ENCODE results near the gene DTNBP1.
"Not testable (repeated sequence)": the region's sequence is repeated elsewhere in the genome, so short reads cannot be mapped to it uniquely, and the experiment has no call there.

The DTNBP1 gene

DNA sequence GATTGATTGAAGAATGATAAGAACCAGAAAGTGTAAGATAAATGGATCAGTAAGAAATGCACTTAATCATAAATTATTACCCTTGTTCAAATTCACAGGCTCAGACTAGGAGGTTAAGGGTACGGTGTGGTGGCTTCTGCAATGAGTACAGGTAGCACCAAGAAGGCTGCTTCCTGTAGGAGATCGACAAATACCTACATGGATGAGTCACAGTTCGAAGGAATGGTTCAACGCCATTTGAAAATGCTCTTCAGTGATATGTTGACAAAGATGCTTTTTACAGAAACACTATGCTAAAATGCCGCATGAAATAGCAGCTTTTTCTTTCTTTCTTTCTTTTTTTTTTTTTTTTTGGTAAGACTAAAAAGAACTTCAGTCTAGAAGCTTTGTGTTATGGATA, 116.2 kb downstream of the DTNBP1 start:
- TF ChIP-seq, protein P1, sequence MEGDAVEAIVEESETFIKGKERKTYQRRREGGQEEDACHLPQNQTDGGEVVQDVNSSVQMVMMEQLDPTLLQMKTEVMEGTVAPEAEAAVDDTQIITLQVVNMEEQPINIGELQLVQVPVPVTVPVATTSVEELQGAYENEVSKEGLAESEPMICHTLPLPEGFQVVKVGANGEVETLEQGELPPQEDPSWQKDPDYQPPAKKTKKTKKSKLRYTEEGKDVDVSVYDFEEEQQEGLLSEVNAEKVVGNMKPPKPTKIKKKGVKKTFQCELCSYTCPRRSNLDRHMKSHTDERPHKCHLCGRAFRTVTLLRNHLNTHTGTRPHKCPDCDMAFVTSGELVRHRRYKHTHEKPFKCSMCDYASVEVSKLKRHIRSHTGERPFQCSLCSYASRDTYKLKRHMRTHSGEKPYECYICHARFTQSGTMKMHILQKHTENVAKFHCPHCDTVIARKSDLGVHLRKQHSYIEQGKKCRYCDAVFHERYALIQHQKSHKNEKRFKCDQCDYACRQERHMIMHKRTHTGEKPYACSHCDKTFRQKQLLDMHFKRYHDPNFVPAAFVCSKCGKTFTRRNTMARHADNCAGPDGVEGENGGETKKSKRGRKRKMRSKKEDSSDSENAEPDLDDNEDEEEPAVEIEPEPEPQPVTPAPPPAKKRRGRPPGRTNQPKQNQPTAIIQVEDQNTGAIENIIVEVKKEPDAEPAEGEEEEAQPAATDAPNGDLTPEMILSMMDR (IDR thresholded peaks at IDR 0.05) = no peak
- Histone ChIP-seq H3K9me3 (ENCODE audit: control insufficient read depth, low read length) (no peaks in the 10 kb centered on the region), H3K4me3 (ENCODE audit: low read depth, low read length) (no peak overlapping the region), H3K79me2 (peaks cover 18% of the 10 kb centered on the region), H2AFZ (no peak overlapping the region), H3K27ac (no peak overlapping the region), H3K27me3 (ENCODE audit: control insufficient read depth, insufficient read depth, low read length) (no peaks in the 10 kb centered on the region), H3K4me1 (peaks cover 12% of the 10 kb centered on the region), H3K4me2 (ENCODE audit: low read length) (no peak overlapping the region), H3K9ac (no peak overlapping the region), H3K36me3 (ENCODE audit: control insufficient read depth, insufficient read depth, low read length) (no peaks in the 10 kb centered on the region)

- Histone ChIP-seq H3K4me1 (no peaks in the 10 kb centered on the region), H3K79me2 (peaks cover 15% of the 10 kb centered on the region), H3K27me3 (ENCODE audit: control insufficient read depth, insufficient read depth, low read length) (no peaks in the 10 kb centered on the region), H3K4me3 (ENCODE audit: low read depth, low read length) (no peak overlapping the region), H3K27ac (no peak overlapping the region), H3K9me3 (ENCODE audit: control insufficient read depth, low read length) (no peaks in the 10 kb centered on the region), H3K9ac (no peak overlapping the region), H3K36me3 (ENCODE audit: control insufficient read depth, insufficient read depth, low read length) (no peaks in the 10 kb centered on the region), H2AFZ (no peak overlapping the region), H3K4me2 (ENCODE audit: low read length) (no peak overlapping the region)
- TF ChIP-seq, protein P1 (IDR thresholded peaks at IDR 0.05) = no peak
Measured at GRCh38 chr6:15544321-15544900, 118.4 kb downstream of the DTNBP1 start.

- H3K4me2 ChIP-seq (ENCODE audit: low read length); H3K9ac ChIP-seq; H3K9me3 ChIP-seq (ENCODE audit: control insufficient read depth, low read length); H3K4me3 ChIP-seq (ENCODE audit: low read depth, low read length); H3K4me1 ChIP-seq; H3K36me3 ChIP-seq (ENCODE audit: control insufficient read depth, insufficient read depth, low read length); H3K27me3 ChIP-seq (ENCODE audit: control insufficient read depth, insufficient read depth, low read length); H2AFZ ChIP-seq; H3K27ac ChIP-seq: not testable (repeated sequence)
- peaks cover 14% of the 10 kb centered on the region for H3K79me2 ChIP-seq
Measured at GRCh38 chr6:15543332-15543917, 119.4 kb downstream of the DTNBP1 start.

GRCh38 chr6:15539722-15540270, 123.0 kb downstream of the DTNBP1 start:
- H3K9ac ChIP-seq = no peak overlapping the region
- no peaks in the 10 kb centered on the region for H3K27me3 ChIP-seq (ENCODE audit: control insufficient read depth, insufficient read depth, low read length)
- H3K27ac ChIP-seq = no peak overlapping the region
- no peak overlapping the region for H2AFZ ChIP-seq
- H3K4me3 ChIP-seq (ENCODE audit: low read depth, low read length) = no peak overlapping the region
- H3K9me3 ChIP-seq (ENCODE audit: control insufficient read depth, low read length) = no peaks in the 10 kb centered on the region
- no peak overlapping the region for H3K4me2 ChIP-seq (ENCODE audit: low read length)
- H3K4me1 ChIP-seq = no peaks in the 10 kb centered on the region
- H3K36me3 ChIP-seq (ENCODE audit: control insufficient read depth, insufficient read depth, low read length) = no peaks in the 10 kb centered on the region
- TF ChIP-seq, protein P1 (IDR thresholded peaks at IDR 0.05) = no peak
- peaks cover 7% of the 10 kb centered on the region for H3K79me2 ChIP-seq

DNA sequence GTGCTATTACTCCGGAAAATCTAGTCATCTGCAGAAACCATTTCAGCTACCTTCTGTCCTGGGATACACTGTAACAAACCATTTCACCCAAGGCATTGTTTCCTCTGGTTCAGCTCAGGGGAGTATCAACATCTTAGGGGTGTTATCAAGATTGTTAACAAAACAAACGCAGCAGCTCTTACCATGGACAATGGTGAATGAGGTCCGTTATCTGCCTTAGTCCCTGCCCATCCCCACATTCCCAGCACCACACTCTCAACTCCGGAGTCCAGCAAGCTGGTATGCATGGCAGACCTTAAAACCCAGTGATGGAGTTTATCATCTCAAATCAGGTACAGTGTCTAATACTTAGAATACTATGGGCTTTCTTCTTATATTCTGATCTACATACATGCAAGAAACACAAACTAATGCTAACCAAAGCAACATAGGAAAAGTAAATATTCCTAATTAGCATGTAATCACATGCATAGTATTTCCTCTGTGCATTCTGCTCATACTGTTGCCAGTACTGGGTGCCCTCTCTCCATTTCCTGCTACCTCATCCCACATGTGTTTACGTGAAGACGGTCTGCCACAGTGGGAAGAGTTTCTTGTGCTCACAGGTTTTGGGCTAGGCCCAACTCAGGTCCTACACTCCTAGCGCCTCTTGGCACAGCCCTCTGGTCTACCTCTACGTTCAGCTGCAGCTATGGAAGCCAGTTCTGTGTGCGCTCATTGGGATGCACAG, 123.9 kb downstream of the DTNBP1 start:
- Histone ChIP-seq H3K36me3 (ENCODE audit: control insufficient read depth, insufficient read depth, low read length) (no peaks in the 10 kb centered on the region), H3K4me2 (ENCODE audit: low read length) (no peak overlapping the region), H2AFZ (no peak overlapping the region), H3K4me3 (ENCODE audit: low read depth, low read length) (no peak overlapping the region), H3K27ac (no peak overlapping the region), H3K9me3 (ENCODE audit: control insufficient read depth, low read length) (no peaks in the 10 kb centered on the region), H3K27me3 (ENCODE audit: control insufficient read depth, insufficient read depth, low read length) (no peaks in the 10 kb centered on the region), H3K4me1 (no peaks in the 10 kb centered on the region), H3K9ac (no peak overlapping the region), H3K79me2 (peaks cover 6% of the 10 kb centered on the region)
- TF ChIP-seq, protein P1 (IDR thresholded peaks at IDR 0.05) = no peak
